ENCODE results near the gene SLC16A6. TPM values are rescaled to one million over a fixed set of nuclear protein-coding genes. Genes with fewer than 3 reads are reported as not detected.
"Not testable (repeated sequence)": the region's sequence is repeated elsewhere in the genome, so short reads cannot be mapped to it uniquely, and the experiment has no call there.

SLC16A6 gene
- polyA plus RNA-seq, 5 donors, result 0.60 to 1.0 (median 0.76) TPM

DNA sequence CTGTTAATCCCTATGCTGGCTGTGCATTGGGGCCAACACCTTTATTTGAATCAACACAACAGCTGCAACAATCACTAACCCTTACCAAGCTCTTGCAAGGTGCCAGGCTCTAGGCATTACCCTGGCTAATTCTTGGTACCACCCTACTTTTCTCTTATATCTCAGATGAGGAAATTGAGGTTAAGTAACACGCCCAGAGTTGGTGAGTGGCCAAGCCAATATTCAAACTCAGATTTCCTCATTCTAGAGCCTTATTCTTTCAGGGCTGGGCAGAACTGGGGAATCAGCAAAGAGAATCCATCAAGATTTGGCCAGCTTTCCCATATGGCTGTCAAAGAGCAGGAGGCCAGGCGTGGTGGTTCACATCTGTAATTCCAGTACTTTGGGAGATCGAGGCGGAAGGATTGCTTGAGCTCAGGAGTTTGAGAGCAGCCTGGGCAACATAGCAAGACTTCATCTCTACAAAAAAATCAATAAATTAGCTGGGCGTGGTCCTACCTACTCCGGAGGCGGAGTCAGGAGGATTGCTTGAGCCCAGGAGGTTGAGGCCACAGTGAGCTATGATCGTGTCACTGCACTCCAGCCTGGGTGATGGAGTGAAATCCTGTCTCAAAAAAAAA lies 24.1 kb upstream of the SLC16A6 start:
- no peak for DNase-seq

DNA sequence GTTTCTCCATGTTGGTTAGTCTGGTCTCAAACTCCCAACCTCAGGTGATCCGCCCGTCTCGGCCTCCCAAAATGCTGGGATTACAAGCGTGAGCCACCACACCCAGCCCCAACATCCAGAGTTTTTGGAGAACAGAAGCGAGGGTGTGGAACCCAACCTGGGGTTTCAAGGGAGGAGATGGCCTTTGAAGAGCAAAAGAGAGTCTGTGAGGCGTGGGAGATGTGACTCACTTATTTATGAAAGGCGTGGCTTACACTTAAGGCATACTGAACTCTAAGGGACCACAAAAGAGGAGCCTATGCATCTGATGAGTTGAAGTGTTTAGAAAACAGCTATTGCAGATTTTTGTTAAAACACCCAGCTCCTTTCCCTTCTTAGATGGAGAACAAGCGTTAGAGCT lies 19.2 kb upstream of the SLC16A6 start:
- DNase-seq, result no peak

DNA sequence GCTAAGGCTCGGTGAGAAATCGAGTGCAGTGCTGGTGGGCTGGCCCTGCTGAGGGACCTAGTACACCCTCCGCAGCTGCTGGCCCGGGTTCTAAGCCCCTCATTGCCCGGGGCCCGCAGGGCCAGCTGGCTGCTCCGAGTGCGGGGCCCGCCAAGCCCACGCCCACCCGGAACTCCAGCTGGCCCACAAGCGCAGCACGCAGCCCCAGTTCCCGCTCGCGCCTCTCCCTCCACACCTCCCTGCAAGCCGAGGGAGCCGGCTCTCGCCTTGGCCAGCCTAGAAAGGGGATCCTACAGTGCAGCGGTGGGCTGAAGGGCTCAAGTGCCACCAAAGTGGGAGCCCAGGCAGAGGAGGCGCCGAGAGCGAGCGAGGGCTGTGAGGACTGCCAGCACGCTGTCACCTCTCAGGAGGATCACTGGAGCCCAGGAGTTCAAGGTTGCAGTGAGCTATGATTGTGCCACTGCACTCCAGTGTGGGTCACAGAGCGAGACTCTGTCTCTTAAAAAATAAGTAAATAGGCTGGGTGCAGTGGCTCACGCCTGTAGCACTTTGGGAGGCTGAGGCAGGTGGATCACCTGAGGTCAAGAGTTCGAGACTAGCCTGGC lies 18.2 kb upstream of the SLC16A6 start:
- not testable (repeated sequence) for DNase-seq

- DNase-seq, result not testable (repeated sequence)
Measured at GRCh38 chr17:68308486-68308885, 17.6 kb upstream of the SLC16A6 start.

GRCh38 chr17:68307443-68307842 lies 16.5 kb upstream of the SLC16A6 start:
- DNase-seq, result no peak

- no peak for DNase-seq
Measured at GRCh38 chr17:68306819-68307218, 15.9 kb upstream of the SLC16A6 start.

- no peak for DNase-seq
Measured at GRCh38 chr17:68305142-68305541, 14.2 kb upstream of the SLC16A6 start.

- no peak for DNase-seq
Measured at GRCh38 chr17:68304706-68305105, 13.8 kb upstream of the SLC16A6 start.

DNA sequence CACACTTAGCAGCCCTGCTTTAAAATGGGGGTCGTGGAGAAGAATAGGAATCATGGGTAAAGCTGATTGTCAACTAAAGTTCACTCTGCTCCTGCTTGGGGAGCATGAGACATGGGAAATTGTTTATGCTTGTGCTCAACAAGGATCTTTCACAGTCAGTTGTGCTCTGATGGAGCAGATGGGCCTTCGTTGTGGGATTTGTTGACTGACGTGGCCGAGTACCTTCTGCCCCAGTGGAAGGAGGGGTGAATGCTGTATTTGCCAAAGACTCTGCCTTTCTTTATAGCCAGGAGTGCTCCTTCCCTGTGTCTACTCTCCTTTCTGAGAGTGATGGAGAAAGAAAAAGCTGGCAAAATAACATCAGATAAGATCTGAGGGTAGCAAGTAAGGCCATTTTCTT lies 11.7 kb upstream of the SLC16A6 start:
- DNase-seq, result no peak

DNA sequence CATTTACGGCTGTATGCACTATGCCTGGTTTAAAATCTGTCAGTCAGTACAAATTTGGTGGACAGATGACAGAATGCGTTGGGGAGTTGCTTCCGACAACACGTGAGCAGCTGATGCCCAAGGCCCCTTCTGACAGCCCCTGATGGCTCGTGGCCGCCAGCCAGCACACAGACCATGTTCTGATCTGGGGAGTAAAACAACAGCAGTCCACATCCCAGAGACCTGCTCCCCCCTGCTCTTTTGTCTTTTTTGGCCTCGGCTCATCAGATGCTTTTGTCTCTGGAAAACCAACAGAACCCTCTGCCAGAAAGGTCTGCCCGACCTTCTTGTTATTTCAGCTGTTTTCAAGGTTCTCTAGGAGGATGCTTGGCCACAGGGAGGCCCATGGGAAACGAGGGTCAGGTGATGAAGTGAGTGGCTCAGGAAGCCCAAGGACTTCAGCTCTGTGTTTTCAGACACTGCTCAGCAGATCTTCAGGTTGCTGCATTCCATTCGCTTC lies 11.2 kb upstream of the SLC16A6 start:
- DNase-seq, result no peak

DNA sequence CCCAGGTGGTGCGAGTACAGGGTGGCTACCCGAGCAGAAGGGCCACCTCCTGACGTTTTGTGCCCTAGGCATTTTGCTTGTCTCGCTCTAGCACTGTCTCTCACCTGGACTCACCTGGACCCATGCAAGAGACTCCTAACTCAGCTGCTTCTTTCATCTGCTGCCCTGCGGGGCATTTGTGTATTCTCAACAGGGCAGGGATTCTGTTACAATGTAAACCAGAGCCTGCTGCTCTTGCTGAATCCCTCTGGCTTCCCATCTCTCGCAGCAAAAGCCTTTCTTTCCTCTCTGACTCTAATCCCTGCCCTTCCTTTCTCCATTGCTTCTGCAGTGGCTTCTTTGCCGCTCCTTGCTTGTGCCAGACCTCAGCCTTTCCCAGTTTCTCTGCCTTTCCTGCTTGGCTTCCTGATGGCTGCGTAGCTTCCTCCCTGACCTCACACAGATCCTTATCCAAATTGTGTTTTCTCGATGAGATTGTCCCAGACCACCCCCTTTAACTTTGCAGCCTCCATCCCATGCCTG lies 10.6 kb upstream of the SLC16A6 start:
- no peak for DNase-seq

DNA sequence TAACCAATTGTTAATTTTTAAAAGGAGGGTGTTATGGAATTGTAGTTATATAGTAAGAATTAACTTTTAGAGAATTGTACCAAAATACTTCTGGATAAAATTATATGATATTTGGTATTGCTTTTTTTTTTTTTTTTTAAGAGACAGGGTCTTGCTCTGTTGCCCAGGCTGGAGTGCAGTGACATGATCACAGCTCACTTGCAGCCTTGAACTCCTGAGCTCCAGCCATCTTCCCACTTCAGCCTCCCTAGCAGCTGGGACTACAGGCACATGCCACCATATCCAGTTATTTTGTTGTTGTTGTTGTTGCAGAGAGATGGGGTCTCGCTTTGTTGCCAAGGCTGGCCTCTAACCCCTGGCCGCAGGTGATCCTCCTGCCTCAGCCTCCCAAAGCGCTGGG lies 8.9 kb upstream of the SLC16A6 start:
- no peak for DNase-seq

GRCh38 chr17:68298601-68299000 lies 7.7 kb upstream of the SLC16A6 start:
- DNase-seq, result no peak

- no peak for DNase-seq
Measured at GRCh38 chr17:68297195-68297594, 6.3 kb upstream of the SLC16A6 start.

GRCh38 chr17:68296217-68297191 lies 5.6 kb upstream of the SLC16A6 start:
- DNase-seq, result no peak

DNA sequence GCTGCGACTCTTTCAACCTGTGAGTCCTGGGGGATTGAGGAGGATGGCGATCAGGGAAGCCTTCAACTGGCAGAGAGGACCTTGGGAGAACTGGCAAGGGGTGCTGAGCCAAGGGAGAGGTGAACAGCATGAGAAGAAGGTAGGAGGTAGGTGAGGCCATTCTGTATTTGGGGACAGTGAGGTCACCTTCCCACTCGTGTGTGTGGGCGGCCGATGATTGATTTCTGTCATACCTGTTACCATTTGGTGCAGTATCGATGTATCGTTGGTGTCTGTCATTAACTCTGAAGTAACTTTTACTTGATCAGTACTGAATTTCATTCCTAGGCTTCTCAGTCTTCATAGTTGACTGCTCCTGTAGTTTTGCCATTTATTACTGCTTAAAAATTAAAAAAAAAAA lies 4.2 kb upstream of the SLC16A6 start:
- no peak for DNase-seq

DNA sequence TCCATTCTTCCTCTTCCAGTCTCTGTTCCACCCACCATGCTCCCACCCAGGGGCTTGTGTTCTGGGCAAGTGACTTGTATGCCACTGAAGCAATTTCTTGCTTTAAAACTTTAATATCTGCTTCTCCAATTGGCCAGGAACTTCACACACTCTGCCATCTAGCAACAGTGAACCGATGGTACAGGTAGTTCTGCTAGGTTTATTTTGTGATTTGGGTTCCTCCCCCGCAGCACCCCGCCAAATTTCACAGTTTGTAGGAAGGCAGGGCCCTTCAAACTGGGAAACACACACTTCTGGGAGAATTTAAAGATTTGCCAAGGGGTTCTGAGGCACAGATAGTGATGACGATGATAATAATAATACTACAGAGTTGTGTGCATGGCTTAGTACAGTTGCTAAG lies 3.7 kb upstream of the SLC16A6 start:
- DNase-seq, result no peak

DNA sequence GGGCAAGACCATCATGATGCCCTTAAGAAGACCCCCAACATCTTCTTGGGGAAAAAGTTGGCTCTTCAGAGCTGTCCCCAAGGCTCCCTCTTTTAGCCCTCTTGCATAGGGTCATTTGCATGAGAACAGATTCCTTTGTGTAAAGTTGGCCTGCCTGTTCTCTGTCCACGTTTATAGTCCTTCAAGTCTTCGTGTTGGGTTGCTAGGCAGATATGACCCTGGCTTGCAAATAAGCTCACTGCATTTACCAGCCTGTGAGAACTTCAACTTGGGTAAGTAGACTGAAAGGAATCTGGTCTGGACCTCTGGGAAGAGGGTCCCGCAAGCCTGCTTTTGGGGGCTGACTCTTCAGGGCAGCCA lies 3.2 kb upstream of the SLC16A6 start:
- DNase-seq, result no peak

- no peak for DNase-seq
Measured at GRCh38 chr17:68293490-68294195, 2.7 kb upstream of the SLC16A6 start.

- DNase-seq, result no peak
Measured at GRCh38 chr17:68292689-68293040, 1.7 kb upstream of the SLC16A6 start.

DNA sequence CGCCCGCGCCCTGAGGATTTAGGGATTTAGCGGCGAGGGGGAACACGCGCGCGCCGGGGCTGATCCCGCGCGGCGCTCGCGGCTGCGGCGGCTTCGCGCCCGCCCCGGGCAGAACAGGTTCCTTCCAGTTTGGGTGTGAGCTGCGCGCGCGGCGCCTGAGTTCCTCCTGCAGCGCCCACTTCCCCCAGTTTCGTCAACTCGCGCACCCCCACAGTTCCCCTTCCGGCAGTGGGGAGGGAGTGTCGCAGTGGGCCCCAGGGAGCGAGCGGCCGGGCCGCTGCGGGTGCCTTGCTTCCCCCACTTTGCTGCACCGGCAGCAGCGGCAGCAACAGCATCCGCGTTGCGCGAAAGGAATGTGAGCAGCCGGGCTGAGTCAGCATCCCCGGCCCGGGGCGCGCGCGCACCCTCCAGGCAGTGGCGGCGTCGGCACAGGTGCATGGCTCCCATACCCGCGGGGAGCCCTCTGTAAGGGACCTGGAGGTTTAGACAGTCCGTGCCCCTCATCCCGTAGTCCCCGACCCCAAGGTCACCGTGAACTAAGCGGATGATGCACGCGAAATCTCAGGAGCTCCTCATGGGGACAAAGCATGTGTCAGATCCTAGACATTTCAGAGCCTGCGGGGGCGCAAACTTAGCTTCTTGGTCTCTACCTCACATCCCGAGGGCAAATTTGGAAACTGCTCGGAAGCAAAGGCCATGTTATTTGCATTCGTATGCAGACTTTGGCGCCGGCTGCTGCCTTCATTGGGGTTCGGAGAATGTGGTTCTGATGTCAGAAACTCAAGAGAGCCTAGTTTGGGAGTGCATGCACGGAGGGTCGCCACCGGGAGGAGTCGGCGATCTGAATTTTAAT lies 1.1 kb upstream of the SLC16A6 start:
- peak; percentile 52 for DNase-seq

All from right lung (tissue), 5 donors.